ENCODE data around the gene NTRK3. TPM values are rescaled to one million over a fixed set of nuclear protein-coding genes. Genes with fewer than 3 reads are reported as not detected.

Gene NTRK3
- total and polyA plus RNA-seq, 2 of the 8 experiments (the other 6 are each of a cell fraction or from before 2014, with no cell fraction given): 4.5 to 6.8 TPM

DNA sequence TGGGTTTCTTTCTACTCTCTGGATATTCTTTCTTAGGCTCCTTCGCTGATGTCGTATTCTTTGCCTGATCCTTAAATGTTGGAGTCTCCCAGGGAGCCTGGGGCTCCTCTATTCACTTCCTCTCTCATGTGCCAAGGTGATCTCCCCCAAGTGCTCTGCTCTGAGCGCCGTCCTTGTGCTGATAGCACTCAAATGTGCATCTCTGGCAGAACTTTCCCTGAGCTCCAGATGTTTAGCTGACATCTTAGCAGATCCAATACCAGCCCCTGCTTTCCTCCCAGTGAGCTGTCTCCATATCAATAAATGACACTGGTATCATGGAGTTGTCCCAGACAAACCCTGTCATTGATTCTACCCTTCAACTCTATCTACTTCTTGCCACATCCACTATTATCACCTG lies 62.4 kb downstream of the NTRK3 start (continued):
- TF ChIP-seq, protein P1, sequence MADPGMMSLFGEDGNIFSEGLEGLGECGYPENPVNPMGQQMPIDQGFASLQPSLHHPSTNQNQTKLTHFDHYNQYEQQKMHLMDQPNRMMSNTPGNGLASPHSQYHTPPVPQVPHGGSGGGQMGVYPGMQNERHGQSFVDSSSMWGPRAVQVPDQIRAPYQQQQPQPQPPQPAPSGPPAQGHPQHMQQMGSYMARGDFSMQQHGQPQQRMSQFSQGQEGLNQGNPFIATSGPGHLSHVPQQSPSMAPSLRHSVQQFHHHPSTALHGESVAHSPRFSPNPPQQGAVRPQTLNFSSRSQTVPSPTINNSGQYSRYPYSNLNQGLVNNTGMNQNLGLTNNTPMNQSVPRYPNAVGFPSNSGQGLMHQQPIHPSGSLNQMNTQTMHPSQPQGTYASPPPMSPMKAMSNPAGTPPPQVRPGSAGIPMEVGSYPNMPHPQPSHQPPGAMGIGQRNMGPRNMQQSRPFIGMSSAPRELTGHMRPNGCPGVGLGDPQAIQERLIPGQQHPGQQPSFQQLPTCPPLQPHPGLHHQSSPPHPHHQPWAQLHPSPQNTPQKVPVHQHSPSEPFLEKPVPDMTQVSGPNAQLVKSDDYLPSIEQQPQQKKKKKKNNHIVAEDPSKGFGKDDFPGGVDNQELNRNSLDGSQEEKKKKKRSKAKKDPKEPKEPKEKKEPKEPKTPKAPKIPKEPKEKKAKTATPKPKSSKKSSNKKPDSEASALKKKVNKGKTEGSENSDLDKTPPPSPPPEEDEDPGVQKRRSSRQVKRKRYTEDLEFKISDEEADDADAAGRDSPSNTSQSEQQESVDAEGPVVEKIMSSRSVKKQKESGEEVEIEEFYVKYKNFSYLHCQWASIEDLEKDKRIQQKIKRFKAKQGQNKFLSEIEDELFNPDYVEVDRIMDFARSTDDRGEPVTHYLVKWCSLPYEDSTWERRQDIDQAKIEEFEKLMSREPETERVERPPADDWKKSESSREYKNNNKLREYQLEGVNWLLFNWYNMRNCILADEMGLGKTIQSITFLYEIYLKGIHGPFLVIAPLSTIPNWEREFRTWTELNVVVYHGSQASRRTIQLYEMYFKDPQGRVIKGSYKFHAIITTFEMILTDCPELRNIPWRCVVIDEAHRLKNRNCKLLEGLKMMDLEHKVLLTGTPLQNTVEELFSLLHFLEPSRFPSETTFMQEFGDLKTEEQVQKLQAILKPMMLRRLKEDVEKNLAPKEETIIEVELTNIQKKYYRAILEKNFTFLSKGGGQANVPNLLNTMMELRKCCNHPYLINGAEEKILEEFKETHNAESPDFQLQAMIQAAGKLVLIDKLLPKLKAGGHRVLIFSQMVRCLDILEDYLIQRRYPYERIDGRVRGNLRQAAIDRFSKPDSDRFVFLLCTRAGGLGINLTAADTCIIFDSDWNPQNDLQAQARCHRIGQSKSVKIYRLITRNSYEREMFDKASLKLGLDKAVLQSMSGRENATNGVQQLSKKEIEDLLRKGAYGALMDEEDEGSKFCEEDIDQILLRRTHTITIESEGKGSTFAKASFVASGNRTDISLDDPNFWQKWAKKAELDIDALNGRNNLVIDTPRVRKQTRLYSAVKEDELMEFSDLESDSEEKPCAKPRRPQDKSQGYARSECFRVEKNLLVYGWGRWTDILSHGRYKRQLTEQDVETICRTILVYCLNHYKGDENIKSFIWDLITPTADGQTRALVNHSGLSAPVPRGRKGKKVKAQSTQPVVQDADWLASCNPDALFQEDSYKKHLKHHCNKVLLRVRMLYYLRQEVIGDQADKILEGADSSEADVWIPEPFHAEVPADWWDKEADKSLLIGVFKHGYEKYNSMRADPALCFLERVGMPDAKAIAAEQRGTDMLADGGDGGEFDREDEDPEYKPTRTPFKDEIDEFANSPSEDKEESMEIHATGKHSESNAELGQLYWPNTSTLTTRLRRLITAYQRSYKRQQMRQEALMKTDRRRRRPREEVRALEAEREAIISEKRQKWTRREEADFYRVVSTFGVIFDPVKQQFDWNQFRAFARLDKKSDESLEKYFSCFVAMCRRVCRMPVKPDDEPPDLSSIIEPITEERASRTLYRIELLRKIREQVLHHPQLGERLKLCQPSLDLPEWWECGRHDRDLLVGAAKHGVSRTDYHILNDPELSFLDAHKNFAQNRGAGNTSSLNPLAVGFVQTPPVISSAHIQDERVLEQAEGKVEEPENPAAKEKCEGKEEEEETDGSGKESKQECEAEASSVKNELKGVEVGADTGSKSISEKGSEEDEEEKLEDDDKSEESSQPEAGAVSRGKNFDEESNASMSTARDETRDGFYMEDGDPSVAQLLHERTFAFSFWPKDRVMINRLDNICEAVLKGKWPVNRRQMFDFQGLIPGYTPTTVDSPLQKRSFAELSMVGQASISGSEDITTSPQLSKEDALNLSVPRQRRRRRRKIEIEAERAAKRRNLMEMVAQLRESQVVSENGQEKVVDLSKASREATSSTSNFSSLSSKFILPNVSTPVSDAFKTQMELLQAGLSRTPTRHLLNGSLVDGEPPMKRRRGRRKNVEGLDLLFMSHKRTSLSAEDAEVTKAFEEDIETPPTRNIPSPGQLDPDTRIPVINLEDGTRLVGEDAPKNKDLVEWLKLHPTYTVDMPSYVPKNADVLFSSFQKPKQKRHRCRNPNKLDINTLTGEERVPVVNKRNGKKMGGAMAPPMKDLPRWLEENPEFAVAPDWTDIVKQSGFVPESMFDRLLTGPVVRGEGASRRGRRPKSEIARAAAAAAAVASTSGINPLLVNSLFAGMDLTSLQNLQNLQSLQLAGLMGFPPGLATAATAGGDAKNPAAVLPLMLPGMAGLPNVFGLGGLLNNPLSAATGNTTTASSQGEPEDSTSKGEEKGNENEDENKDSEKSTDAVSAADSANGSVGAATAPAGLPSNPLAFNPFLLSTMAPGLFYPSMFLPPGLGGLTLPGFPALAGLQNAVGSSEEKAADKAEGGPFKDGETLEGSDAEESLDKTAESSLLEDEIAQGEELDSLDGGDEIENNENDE (IDR thresholded peaks at IDR 0.05; ENCODE audit: insufficient replicate concordance, low read length): no peak
- TF ChIP-seq NANOG (IDR thresholded peaks at IDR 0.05; ENCODE audit: insufficient read depth, low read depth, low read length, poor library complexity, severe bottlenecking) (no peak), SP4 (IDR thresholded peaks at IDR 0.05; ENCODE audit: low read length) (no peak), GABPA (IDR thresholded peaks at IDR 0.05; ENCODE audit: borderline replicate concordance, insufficient read depth, low read length) (no peak), SIX5 (IDR thresholded peaks at IDR 0.05; ENCODE audit: low read depth, low read length) (no peak)
